B cell (primary cell): ENCODE results near the gene OR6B3.

Experiments used
- CTCF ChIP-seq: fragments of 200-600 bp; IDR thresholded peaks from one replicate; pipeline ENCODE4 v1.8.0; 2022; ENCODE audit warnings: antibody characterized with exemption, mild to moderate bottlenecking
- EZH2 ChIP-seq: IDR thresholded peaks from 2 replicates; pipeline ENCODE4 v1.6.1; 2012; ENCODE audit warnings: borderline replicate concordance, low read depth, mild to moderate bottlenecking, moderate library complexity, low read length; ENCODE audit not compliant: insufficient read depth, poor library complexity, severe bottlenecking

GRCh38 chr2:240078631-240079030 is 25.3 kb upstream of the OR6B3 start:
- TF ChIP-seq CTCF = no peak
- TF ChIP-seq EZH2 = no peak
